Heart left ventricle (tissue), 13 donors: Measurements from ENCODE around the gene CYP1A1.

Experiments
- CTCF ChIP-seq, 12 donors: fragments of 200-600 bp; sonication (generic) in 4 of 12; IDR thresholded peaks; one replicate each; pipeline versions ENCODE4 v1.5.0 to v1.8.0; 2018 to 2022; ENCODE audit warnings: antibody characterized with exemption in 12 of 12, mild to moderate bottlenecking in 5 of 12
- POLR2A ChIP-seq, 2 donors: fragments of 450-650 bp; IDR thresholded peaks; one replicate each; pipeline ENCODE4 v1.6.1; 2017; ENCODE audit warnings: antibody characterized with exemption in 2 of 2, mild to moderate bottlenecking in 2 of 2, moderate library complexity in 2 of 2
- donor health status: ischemic (EF 13 %, LVEDD 7.1; RV severe dilation, severe dysfunction).
- donor health status: DM: no; HTN: yes; CAD: no.
- donor health status: DM: no; HTN: no; CAD: no.
- donor health status: ischemic (EF 25% LVEDD 6.9; RV normal size, moderate dysfunction).
- donor health status: ischemic (EF 25% LVEDD 5.7; RV mildly dilated, moderate dysfunction).
- donor health status: ischemic (EF 35%, LVEDD 5.7; RV mildly dilated, moderate dysfunction).
- donor health status: nonischemic (EF 11% LVEDD 7.7; RV severe dilation, severe dysfunction).
- donor health status: DM: yes; HTN: yes; CAD: no.
- donor health status: PGD.
- donor health status: ischemic (EF 29% LVEDD 5.4; RV normal size, mild dysfunction).
- donor health status: nonischemic (EF 23%, LVEDD 6.1; RV moderate dilation, normal function).

- TF ChIP-seq POLR2A (IDR thresholded peaks at IDR 0.05) (no peak), CTCF (IDR thresholded peaks at IDR 0.05) (no peak)
Observed at GRCh38 chr15:74742422-74742821, 17.1 kb upstream of the CYP1A1 start.
